GM12865 (cell line): ENCODE measurements around the gene SEMA3C.

Experiments
- DNase-seq: peaks from one replicate; pipeline ENCODE4 v3.0.0; 2010; ENCODE audit warnings: low read depth
- H3K4me3 ChIP-seq: 2 replicates; pipeline ENCODE4 v1.5.1; 2011; ENCODE audit warnings: mild to moderate bottlenecking, low read depth, low read length, control low read depth
- CTCF ChIP-seq: IDR thresholded peaks from 2 replicates; pipeline ENCODE4 v1.5.1; 2011; ENCODE audit warnings: low read length, control low read depth, low read depth, inconsistent platforms; ENCODE audit not compliant: insufficient read depth; ENCODE audit errors: missing control alignments

The SEMA3C gene

GRCh38 chr7:80815733-80816132, 103.1 kb downstream of the SEMA3C start:
- TF ChIP-seq CTCF, result no peak
- no peak for DNase-seq
- no peak overlapping the region for H3K4me3 ChIP-seq

GRCh38 chr7:80809545-80809944, 109.3 kb downstream of the SEMA3C start:
- DNase-seq, result no peak
- no peak for TF ChIP-seq CTCF
- H3K4me3 ChIP-seq, result no peak overlapping the region

DNA sequence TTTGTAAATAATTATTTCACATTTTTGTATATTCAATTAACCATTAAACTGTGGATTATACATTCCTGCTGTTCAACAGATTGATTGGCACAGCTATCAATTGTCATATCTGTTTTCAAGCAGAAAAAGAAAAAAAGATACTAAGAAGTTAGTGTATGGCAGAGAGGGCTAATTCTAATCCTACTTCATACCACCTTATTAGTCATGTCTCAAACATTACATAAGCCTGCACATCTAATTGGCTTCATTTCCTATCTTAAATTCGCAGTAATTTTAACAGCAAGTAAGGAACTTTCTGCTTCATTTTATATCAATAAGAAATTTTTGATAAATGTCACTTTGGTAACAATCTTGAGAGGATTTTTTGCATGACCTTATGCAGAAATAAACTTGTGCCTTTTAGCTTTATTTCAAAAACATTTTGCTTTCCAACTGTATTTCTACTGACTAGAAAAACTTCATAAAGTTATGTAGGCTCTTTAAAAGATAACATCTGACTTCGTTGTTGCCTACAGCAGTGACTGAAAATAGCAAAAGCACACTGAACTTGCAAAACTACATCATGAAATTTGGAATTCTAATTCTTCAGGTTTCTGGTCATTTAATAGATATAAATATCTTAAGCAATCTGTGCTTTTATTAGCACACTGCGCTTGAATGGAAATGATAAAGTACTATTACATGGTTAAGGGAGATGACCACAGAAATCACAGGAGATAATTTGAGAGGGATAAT, 111.5 kb downstream of the SEMA3C start:
- no peak overlapping the region for H3K4me3 ChIP-seq
- no peak for TF ChIP-seq CTCF
- DNase-seq, result no peak

DNA sequence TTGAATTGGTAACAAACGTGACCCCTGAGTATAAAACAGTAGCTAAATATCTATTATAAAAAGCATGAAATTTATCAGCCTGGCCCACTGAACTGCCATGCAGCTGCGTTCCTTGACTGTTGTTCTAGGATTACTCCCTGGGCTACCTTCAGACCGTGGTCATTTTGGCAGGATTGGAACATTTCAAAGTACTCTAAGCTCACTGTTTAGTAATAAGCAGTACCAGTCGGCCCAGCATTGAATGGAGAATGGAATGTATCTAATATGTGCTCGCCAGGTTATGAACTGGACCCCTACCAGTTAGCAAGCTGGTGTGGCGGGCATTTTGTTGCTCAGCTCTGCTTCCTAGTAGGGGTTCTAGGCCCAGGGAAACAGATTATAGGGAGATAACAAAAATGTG, 112.2 kb downstream of the SEMA3C start:
- no peak overlapping the region for H3K4me3 ChIP-seq
- no peak for DNase-seq
- no peak for TF ChIP-seq CTCF

- no peak for DNase-seq
- TF ChIP-seq CTCF, result no peak
- H3K4me3 ChIP-seq, result no peak overlapping the region
Observed at GRCh38 chr7:80804589-80804988, 114.3 kb downstream of the SEMA3C start.

DNA sequence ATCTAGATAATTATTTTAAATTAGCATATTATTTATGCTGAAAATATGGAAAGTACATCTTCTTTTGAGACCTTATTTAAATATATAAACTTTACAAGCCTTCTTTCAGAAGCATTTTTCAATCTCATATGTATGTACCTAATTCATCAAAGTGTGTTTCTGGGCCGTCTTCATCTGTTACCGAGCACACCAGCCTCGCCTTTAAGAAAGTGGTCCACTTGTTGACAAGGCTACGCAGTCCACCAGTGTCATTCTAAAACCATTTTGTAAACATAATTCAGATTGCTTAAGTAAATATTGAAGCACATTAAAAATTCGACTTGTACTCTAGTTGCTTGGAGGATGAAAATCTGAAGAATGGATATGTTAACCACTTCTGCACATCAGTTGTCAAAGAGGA, 116.3 kb downstream of the SEMA3C start:
- no peak for DNase-seq
- TF ChIP-seq CTCF, result no peak
- H3K4me3 ChIP-seq, result no peak overlapping the region
